Epithelial cell of prostate (primary cell): ENCODE data around the gene KCNJ10.
A peak's percentile ranks its signal among the peaks of the same experiment; 100 is the strongest.

Experiments used
- DNase-seq: peaks from one replicate; pipeline ENCODE4 v3.0.0-alpha.2; 2011; ENCODE audit warnings: low read depth, low spot score
- H3K27ac ChIP-seq: fragments of 450-650 bp; 2 replicates; pipeline ENCODE4 v1.5.1; 2017; ENCODE audit warnings: mild to moderate bottlenecking

Gene KCNJ10

GRCh38 chr1:160004425-160004824 lies 65.5 kb downstream of the KCNJ10 start:
- H3K27ac ChIP-seq = peak overlapping the region; percentile 3
- DNase-seq = no peak

GRCh38 chr1:160004001-160004400 lies 66.0 kb downstream of the KCNJ10 start:
- H3K27ac ChIP-seq = peak overlapping the region; percentile 3
- no peak for DNase-seq

GRCh38 chr1:160001440-160001839 lies 68.5 kb downstream of the KCNJ10 start:
- H3K27ac ChIP-seq = no peak overlapping the region
- no peak for DNase-seq

- DNase-seq = no peak
Measured at GRCh38 chr1:159999204-159999603, 70.8 kb downstream of the KCNJ10 start.

GRCh38 chr1:159996653-159997052 lies 73.3 kb downstream of the KCNJ10 start:
- H3K27ac ChIP-seq = peak overlapping the region; percentile 52
- DNase-seq = peak; percentile 29

More at GRCh38 chr1:159999204-159999603, 70.8 kb downstream of the KCNJ10 start:
- H3K27ac ChIP-seq = no peak overlapping the region

- DNase-seq = no peak
- no peak overlapping the region for H3K27ac ChIP-seq
Measured at GRCh38 chr1:159994896-159995295, 75.1 kb downstream of the KCNJ10 start.

GRCh38 chr1:159993911-159994310 lies 76.0 kb downstream of the KCNJ10 start:
- H3K27ac ChIP-seq = no peak overlapping the region

GRCh38 chr1:159992161-159992560 lies 77.8 kb downstream of the KCNJ10 start:
- no peak for DNase-seq
- H3K27ac ChIP-seq = no peak overlapping the region

More at GRCh38 chr1:159993911-159994310, 76.0 kb downstream of the KCNJ10 start:
- no peak for DNase-seq

- DNase-seq = no peak
- H3K27ac ChIP-seq = no peak overlapping the region
Measured at GRCh38 chr1:159991513-159991912, 78.4 kb downstream of the KCNJ10 start.

GRCh38 chr1:159990005-159990404 lies 80.0 kb downstream of the KCNJ10 start:
- no peak overlapping the region for H3K27ac ChIP-seq
- DNase-seq = no peak

GRCh38 chr1:159989581-159989980 lies 80.4 kb downstream of the KCNJ10 start:
- H3K27ac ChIP-seq = no peak overlapping the region
- no peak for DNase-seq

GRCh38 chr1:159988006-159988405 lies 82.0 kb downstream of the KCNJ10 start:
- H3K27ac ChIP-seq = no peak overlapping the region
- no peak for DNase-seq

GRCh38 chr1:159987186-159987585 lies 82.8 kb downstream of the KCNJ10 start:
- no peak overlapping the region for H3K27ac ChIP-seq
- DNase-seq = no peak

- no peak overlapping the region for H3K27ac ChIP-seq
- no peak for DNase-seq
Measured at GRCh38 chr1:159986531-159986930, 83.4 kb downstream of the KCNJ10 start.

GRCh38 chr1:159986093-159986492 lies 83.9 kb downstream of the KCNJ10 start:
- no peak for DNase-seq
- H3K27ac ChIP-seq = no peak overlapping the region

GRCh38 chr1:159985473-159985872 lies 84.5 kb downstream of the KCNJ10 start:
- H3K27ac ChIP-seq = no peak overlapping the region
- no peak for DNase-seq

- DNase-seq = no peak
- no peak overlapping the region for H3K27ac ChIP-seq
Measured at GRCh38 chr1:159983681-159984080, 86.3 kb downstream of the KCNJ10 start.

GRCh38 chr1:159982280-159982679 lies 87.7 kb downstream of the KCNJ10 start:
- no peak for DNase-seq
- H3K27ac ChIP-seq = no peak overlapping the region

GRCh38 chr1:159981351-159982055 lies 88.5 kb downstream of the KCNJ10 start:
- no peak for DNase-seq
- no peak overlapping the region for H3K27ac ChIP-seq

- no peak overlapping the region for H3K27ac ChIP-seq
Measured at GRCh38 chr1:159980786-159981185, 89.2 kb downstream of the KCNJ10 start.

GRCh38 chr1:159980076-159980475 lies 89.9 kb downstream of the KCNJ10 start:
- no peak for DNase-seq
- H3K27ac ChIP-seq = no peak overlapping the region

More at GRCh38 chr1:159980786-159981185, 89.2 kb downstream of the KCNJ10 start:
- no peak for DNase-seq

- H3K27ac ChIP-seq = no peak overlapping the region
- no peak for DNase-seq
Measured at GRCh38 chr1:159979257-159979656, 90.7 kb downstream of the KCNJ10 start.
